Endothelial cell of umbilical vein (primary cell): ENCODE data around the gene LRRC7. TPM values are rescaled to one million over a fixed set of nuclear protein-coding genes. Genes with fewer than 3 reads are reported as not detected.

Experiments used
- BruUV-seq: library from RNA; stranded (reverse); fragments of 400-500 nt; replicated peaks from 2 replicates; lab custom pipeline; 2021; lab: Mats Ljungman, UMichigan
- CTCF ChIA-PET: fragments of 300-600, 350-600 bp; sonication (Branson Sonifier 250); formaldehyde crosslinking; loops from one replicate; lab custom pipeline; 2021; ENCODE audit warnings: antibody characterized with exemption, inconsistent platforms; lab: Charles Lee
- POLR2A ChIA-PET: fragments of 300-600, 350-600 bp; sonication (Branson Sonifier 250); formaldehyde crosslinking; loops from one replicate; lab custom pipeline; 2021; ENCODE audit warnings: antibody characterized with exemption, inconsistent platforms; lab: Charles Lee
- DNase-seq: peaks from one replicate; pipeline ENCODE4 v3.0.0-alpha.2; 2011; ENCODE audit warnings: low read depth, low spot score
- FAIRE-seq: peaks from 2 replicates; lab custom pipeline; 2011; peaks lifted over from hg19 to GRCh38; lab: Jason Lieb, UNC
- H2AFZ ChIP-seq: 2 replicates; pipeline ENCODE4 v1.6.0; 2012; ENCODE audit warnings: low read depth, low read length, control low read depth, inconsistent platforms
- H3K27ac ChIP-seq: 2 replicates; pipeline ENCODE4 v1.5.1; 2011; ENCODE audit warnings: low read depth, mild to moderate bottlenecking, control low read depth, low read length, moderate library complexity; ENCODE audit not compliant: insufficient read depth
- H3K27me3 ChIP-seq, 2 experiments: 2 replicates each; pipeline versions ENCODE4 v1.6.0 to v1.6.1; 2011; ENCODE audit warnings: low read length in 2 of 2, mixed read lengths in 1 of 2; ENCODE audit not compliant: control insufficient read depth in 2 of 2, insufficient read depth in 2 of 2
- H3K36me3 ChIP-seq, 2 experiments: 2 replicates in 1 of 2; 3 replicates in 1 of 2; pipeline ENCODE4 v1.5.1; 2011; ENCODE audit warnings: low read length in 2 of 2, mild to moderate bottlenecking in 1 of 2, moderate library complexity in 1 of 2; ENCODE audit not compliant: control insufficient read depth in 2 of 2, insufficient read depth in 2 of 2; ENCODE audit errors: extremely low read depth in 1 of 2
- H3K4me1 ChIP-seq: 3 replicates; pipeline ENCODE4 v1.5.1; 2011; ENCODE audit warnings: mild to moderate bottlenecking, low read length; ENCODE audit not compliant: control insufficient read depth, insufficient read depth; ENCODE audit errors: extremely low read depth
- H3K4me2 ChIP-seq: 2 replicates; pipeline ENCODE4 v1.6.1; 2011; ENCODE audit warnings: low read length, control low read depth, mixed read lengths; ENCODE audit not compliant: insufficient read depth
- H3K4me3 ChIP-seq, 3 experiments: fragments of 200-600 bp in 1 of 3; sonication (generic), shearing (Covaris generic) in 1 of 3; replicated peaks in 1 of 3; 2 replicates each; pipeline ENCODE4 v1.5.1; 2011 to 2016; ENCODE audit warnings: control low read depth in 3 of 3, low read length in 3 of 3, mild to moderate bottlenecking in 2 of 3, inconsistent platforms in 1 of 3, low read depth in 1 of 3, moderate library complexity in 1 of 3; ENCODE audit not compliant: insufficient read depth in 1 of 3
- H3K79me2 ChIP-seq: 2 replicates; pipeline ENCODE4 v1.6.0; 2012; ENCODE audit warnings: low read length, inconsistent platforms; ENCODE audit not compliant: control insufficient read depth, insufficient read depth
- H3K9ac ChIP-seq: replicated peaks from 2 replicates; pipeline ENCODE3; 2011; ENCODE audit warnings: low read length, control low read depth; ENCODE audit not compliant: insufficient read depth; ENCODE audit errors: extremely low read depth
- H3K9me1 ChIP-seq: replicated peaks from 3 replicates; pipeline ENCODE4 v1.6.0; 2011; ENCODE audit warnings: mild to moderate bottlenecking, low read length; ENCODE audit not compliant: control insufficient read depth, insufficient read depth; ENCODE audit errors: extremely low read depth
- H3K9me3 ChIP-seq: replicated peaks from 2 replicates; pipeline ENCODE4 v1.5.1; 2012; ENCODE audit warnings: low read length, inconsistent platforms; ENCODE audit not compliant: control insufficient read depth, insufficient read depth
- H4K20me1 ChIP-seq: replicated peaks from 2 replicates; pipeline ENCODE3; 2011; ENCODE audit warnings: mild to moderate bottlenecking, low read length; ENCODE audit not compliant: control insufficient read depth, insufficient read depth; ENCODE audit errors: extremely low read depth
- EZH2 ChIP-seq: IDR thresholded peaks from 2 replicates; pipeline ENCODE4 v1.6.1; 2012; ENCODE audit warnings: borderline replicate concordance, low read depth, mild to moderate bottlenecking, moderate library complexity, low read length, inconsistent platforms; ENCODE audit not compliant: severe bottlenecking
- FOS ChIP-seq: IDR thresholded peaks from 2 replicates; pipeline ENCODE4 v1.6.1; 2011; ENCODE audit warnings: mild to moderate bottlenecking, low read length, moderate library complexity, borderline replicate concordance; ENCODE audit not compliant: insufficient read depth
- GATA2 ChIP-seq: IDR thresholded peaks from 2 replicates; pipeline ENCODE4 v1.7.0; 2011; ENCODE audit warnings: low read depth, mild to moderate bottlenecking, moderate library complexity, mixed read lengths, low read length; ENCODE audit not compliant: insufficient read length, insufficient read depth
- JUN ChIP-seq: IDR thresholded peaks from 2 replicates; pipeline ENCODE4 v1.6.1; 2011; ENCODE audit warnings: borderline replicate concordance, low read depth; ENCODE audit not compliant: insufficient read length, insufficient read depth
- MYC ChIP-seq: IDR thresholded peaks from one replicate; pipeline ENCODE4 v1.6.1; 2011; ENCODE audit warnings: mild to moderate bottlenecking, low read depth, low read length
- POLR2A ChIP-seq: IDR thresholded peaks from 2 replicates; pipeline ENCODE4 v1.6.1; 2012; ENCODE audit warnings: low read depth, mild to moderate bottlenecking, control low read depth, low read length
- POLR2AphosphoS5 ChIP-seq: IDR thresholded peaks from 2 replicates; pipeline ENCODE4 v1.6.1; 2012; ENCODE audit warnings: low read depth, mild to moderate bottlenecking, control low read depth, low read length, moderate library complexity; ENCODE audit not compliant: insufficient read depth
- dilution Hi-C: fragments of 300-500 bp; cut with MboI; formaldehyde crosslinking; loops from one replicate; pipeline ENCODE4 v1.15.0; 2019; ENCODE audit warnings: low sequenced_read_pairs; ENCODE audit not compliant: extremely low pct_ligation_motif_present
- intact Hi-C: fragments of 100-400 bp; cut with micrococcal nuclease; formaldehyde crosslinking; loops from one replicate; pipeline ENCODE4 v1.10.0; 2022
- polyA plus RNA-seq, 4 experiments: library from polyadenylated mRNA; depleted of rRNA in 3 of 4; stranded (reverse) in 3 of 4; unstranded in 1 of 4; fragments of >200 nt; gene quantifications; 2 replicates each; pipeline versions ENCODE4 v1.2.1 to v1.2.3, GENCODE V29; 2011 to 2012; ENCODE audit warnings: missing spikeins in 1 of 4
- total RNA-seq: library from RNA; stranded (reverse); gene quantifications from 2 replicates; pipeline ENCODE4 v1.2.3, GENCODE V29; 2021
- TF ChIP-seq, protein P1 (sequence below), 2 donors: IDR thresholded peaks; 1 replicate in 1 of 2; 2 replicates in 1 of 2; pipeline ENCODE4 v1.5.1; 2011; ENCODE audit warnings: low read length in 2 of 2, mild to moderate bottlenecking in 2 of 2, moderate library complexity in 2 of 2, control low read depth in 1 of 2, inconsistent platforms in 1 of 2, low read depth in 1 of 2; ENCODE audit not compliant: insufficient read depth in 1 of 2; ENCODE audit errors: extremely low read depth in 1 of 2
- TF ChIP-seq, protein P2 (sequence below): IDR thresholded peaks from 2 replicates; pipeline ENCODE4 v1.6.1; 2011; ENCODE audit not compliant: insufficient read depth, insufficient read length

Gene LRRC7
- total and polyA plus RNA-seq, 2 donors (not counting 3 experiments of a cell fraction or from before 2014, with no cell fraction given): 0.11 to 0.58 TPM

DNA sequence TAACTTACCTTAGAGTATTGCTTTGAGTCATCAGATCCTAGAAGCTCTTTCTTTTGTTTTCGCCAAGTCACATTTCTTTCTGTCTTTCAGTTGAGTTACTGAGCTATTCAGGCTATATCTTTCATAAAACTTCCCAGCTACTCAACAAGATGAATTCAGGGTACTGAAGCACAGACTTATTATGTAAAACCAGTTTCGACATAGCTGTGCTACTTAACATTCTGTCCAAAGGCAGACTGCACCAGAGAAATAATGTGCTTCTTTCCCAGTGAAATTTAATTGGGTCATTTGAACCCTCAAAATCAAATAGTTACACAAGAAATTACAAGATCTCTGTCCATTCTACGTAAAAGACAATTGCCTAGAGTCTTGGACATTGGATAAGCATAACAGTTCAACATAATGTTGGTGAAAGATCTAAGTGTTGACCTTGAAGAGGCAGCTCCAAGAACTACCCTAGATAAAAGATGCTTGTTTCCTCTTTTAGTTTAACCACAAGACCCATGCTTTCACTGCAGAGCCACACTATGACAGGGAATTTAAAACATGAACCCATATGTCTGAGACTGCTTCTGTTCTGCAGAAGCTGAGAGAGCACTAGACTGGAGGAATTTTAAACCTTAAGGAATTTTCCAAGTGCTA, 474.5 kb downstream of the LRRC7 start:
- peaks cover 20% of the 10 kb centered on the region for H3K4me1 ChIP-seq
- dilution Hi-C loops: no loop called here
- H3K4me3 ChIP-seq: no peak overlapping the region

More for the DNA sequence above, 474.5 kb downstream of the LRRC7 start:
- no peaks in the 10 kb centered on the region for H3K9me3 ChIP-seq
- no peaks in the 10 kb centered on the region for H3K27me3 ChIP-seq
- intact Hi-C loops: loop anchor here (5.0 kb wide), 1 partner anchor 165 kb away; the partner anchor contains the start of gene LRRC40
- no peak for DNase-seq
- H3K79me2 ChIP-seq: no peaks in the 10 kb centered on the region
- no peaks in the 10 kb centered on the region for H4K20me1 ChIP-seq
- no TSS peak for BruUV-seq
- POLR2A ChIA-PET: no interaction called here
- H3K27ac ChIP-seq: no peak overlapping the region
- H3K9ac ChIP-seq: no peak overlapping the region
- CTCF ChIA-PET: no interaction called here
- H3K9me1 ChIP-seq: no peaks in the 10 kb centered on the region
- H2AFZ ChIP-seq: no peak overlapping the region
- FAIRE-seq: no peak
- H3K36me3 ChIP-seq: no peaks in the 10 kb centered on the region
- TF ChIP-seq, protein P1, sequence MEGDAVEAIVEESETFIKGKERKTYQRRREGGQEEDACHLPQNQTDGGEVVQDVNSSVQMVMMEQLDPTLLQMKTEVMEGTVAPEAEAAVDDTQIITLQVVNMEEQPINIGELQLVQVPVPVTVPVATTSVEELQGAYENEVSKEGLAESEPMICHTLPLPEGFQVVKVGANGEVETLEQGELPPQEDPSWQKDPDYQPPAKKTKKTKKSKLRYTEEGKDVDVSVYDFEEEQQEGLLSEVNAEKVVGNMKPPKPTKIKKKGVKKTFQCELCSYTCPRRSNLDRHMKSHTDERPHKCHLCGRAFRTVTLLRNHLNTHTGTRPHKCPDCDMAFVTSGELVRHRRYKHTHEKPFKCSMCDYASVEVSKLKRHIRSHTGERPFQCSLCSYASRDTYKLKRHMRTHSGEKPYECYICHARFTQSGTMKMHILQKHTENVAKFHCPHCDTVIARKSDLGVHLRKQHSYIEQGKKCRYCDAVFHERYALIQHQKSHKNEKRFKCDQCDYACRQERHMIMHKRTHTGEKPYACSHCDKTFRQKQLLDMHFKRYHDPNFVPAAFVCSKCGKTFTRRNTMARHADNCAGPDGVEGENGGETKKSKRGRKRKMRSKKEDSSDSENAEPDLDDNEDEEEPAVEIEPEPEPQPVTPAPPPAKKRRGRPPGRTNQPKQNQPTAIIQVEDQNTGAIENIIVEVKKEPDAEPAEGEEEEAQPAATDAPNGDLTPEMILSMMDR (IDR thresholded peaks at IDR 0.05; ENCODE audit: extremely low read depth in 1 of 2, insufficient read depth in 1 of 2, low read depth in 1 of 2, low read length in 2 of 2): no peak
- no peak for TF ChIP-seq JUN
- no peak for TF ChIP-seq EZH2
- no peak for TF ChIP-seq GATA2
- no peak for TF ChIP-seq POLR2A
- no peak for TF ChIP-seq MYC
- TF ChIP-seq, protein P2, sequence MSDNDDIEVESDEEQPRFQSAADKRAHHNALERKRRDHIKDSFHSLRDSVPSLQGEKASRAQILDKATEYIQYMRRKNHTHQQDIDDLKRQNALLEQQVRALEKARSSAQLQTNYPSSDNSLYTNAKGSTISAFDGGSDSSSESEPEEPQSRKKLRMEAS: no peak
- TF ChIP-seq FOS: no peak
- no peak for TF ChIP-seq POLR2AphosphoS5
- no peak overlapping the region for H3K4me2 ChIP-seq
